WTC11 (cell line): ENCODE data around the gene LRIG3. TPM values are rescaled to one million over a fixed set of nuclear protein-coding genes. Genes with fewer than 3 reads are reported as not detected.

Source experiments
- ATAC-seq: fragments of 200-7000 bp; cut with Tn5 transposase; 2 replicates; pipeline ENCODE4 v1.10.0; 2021; ENCODE audit warnings: mild to moderate bottlenecking, moderate library complexity
- CTCF ChIA-PET: fragments of 300-600 bp; sonication (Branson Sonifier 250); formaldehyde crosslinking; loops from one replicate; lab custom pipeline; 2021; ENCODE audit warnings: antibody characterized with exemption; lab: Charles Lee
- POLR2A ChIA-PET: fragments of 350-600 bp; sonication (Branson Sonifier 250); formaldehyde crosslinking; loops from one replicate; lab custom pipeline; 2021; ENCODE audit warnings: antibody characterized with exemption; lab: Charles Lee
- DNase-seq: peaks from one replicate; pipeline ENCODE4 v3.0.0; 2021; ENCODE audit warnings: low spot score
- H3K27ac Mint-ChIP-seq: 2 replicates; pipeline ENCODE4 v1.8.0; 2021; ENCODE audit warnings: mixed read lengths
- H3K27me3 Mint-ChIP-seq: 2 replicates; pipeline ENCODE4 v1.8.0; 2021; ENCODE audit warnings: low read depth, mild to moderate bottlenecking, moderate library complexity, mixed read lengths
- H3K36me3 Mint-ChIP-seq: 2 replicates; pipeline ENCODE4 v1.8.0; 2021; ENCODE audit warnings: mixed read lengths
- H3K4me1 Mint-ChIP-seq: 2 replicates; pipeline ENCODE4 v1.8.0; 2022; ENCODE audit warnings: mixed read lengths
- H3K4me3 Mint-ChIP-seq: 2 replicates; pipeline ENCODE4 v1.8.0; 2021; ENCODE audit warnings: mild to moderate bottlenecking, moderate library complexity, mixed read lengths
- H3K9me3 Mint-ChIP-seq: 2 replicates; pipeline ENCODE4 v1.8.0; 2021; ENCODE audit warnings: mixed read lengths
- FOXJ3 ChIP-seq: sonication (generic); formaldehyde crosslinking; IDR thresholded peaks from 2 replicates; pipeline ENCODE4 v1.9.0; 2021; ENCODE audit warnings: missing genetic modification reagents, mild to moderate bottlenecking, borderline replicate concordance
- FOXK1 ChIP-seq: sonication (generic); formaldehyde crosslinking; IDR thresholded peaks from 2 replicates; pipeline ENCODE4 v1.8.0; 2022; ENCODE audit warnings: mild to moderate bottlenecking, moderate library complexity, missing genetic modification reagents
- GRHL2 ChIP-seq: fragments of 250-450 bp; sonication (Bioruptor Pico); IDR thresholded peaks from 2 replicates; pipeline ENCODE4 v1.8.0; 2022; ENCODE audit warnings: mild to moderate bottlenecking, moderate library complexity; ENCODE audit not compliant: insufficient replicate concordance, severe bottlenecking
- MYBL2 ChIP-seq: sonication (generic); formaldehyde crosslinking; IDR thresholded peaks from 2 replicates; pipeline ENCODE4 v1.8.1; 2023; ENCODE audit warnings: mild to moderate bottlenecking, moderate library complexity, missing genetic modification reagents
- NFE2L1 ChIP-seq: sonication (generic); formaldehyde crosslinking; IDR thresholded peaks from 2 replicates; pipeline ENCODE4 v1.8.1; 2023; ENCODE audit warnings: missing genetic modification reagents
- PRRX2 ChIP-seq: fragments of 250-450 bp; sonication (Bioruptor Pico); IDR thresholded peaks from 2 replicates; pipeline ENCODE4 v1.8.0; 2021; ENCODE audit warnings: mild to moderate bottlenecking
- SOX15 ChIP-seq: fragments of 250-450 bp; sonication (Bioruptor Pico); IDR thresholded peaks from 2 replicates; pipeline ENCODE4 v1.9.0; 2021; ENCODE audit warnings: mild to moderate bottlenecking
- SP1 ChIP-seq: sonication (generic); formaldehyde crosslinking; conservative IDR thresholded peaks from 2 replicates; pipeline ENCODE4 v1.8.1; 2022; ENCODE audit warnings: missing genetic modification reagents
- TCF7 ChIP-seq: sonication (generic); formaldehyde crosslinking; IDR thresholded peaks from 2 replicates; pipeline ENCODE4 v1.8.0; 2022; ENCODE audit warnings: mild to moderate bottlenecking, low read depth, missing genetic modification reagents, moderate library complexity
- ZNF138 ChIP-seq: sonication (generic); formaldehyde crosslinking; conservative IDR thresholded peaks from 2 replicates; pipeline ENCODE4 v1.8.1; 2022; ENCODE audit warnings: mild to moderate bottlenecking, moderate library complexity, missing genetic modification reagents
- ZNF219 ChIP-seq: sonication (generic); formaldehyde crosslinking; IDR thresholded peaks from 2 replicates; pipeline ENCODE4 v1.8.0; 2023; ENCODE audit warnings: missing genetic modification reagents, mild to moderate bottlenecking, borderline replicate concordance
- ZNF423 ChIP-seq: fragments of 250-450 bp; sonication (Bioruptor Pico); IDR thresholded peaks from 2 replicates; pipeline ENCODE4 v2.1.2; 2022; ENCODE audit warnings: mild to moderate bottlenecking, moderate library complexity
- total RNA-seq: library from RNA; stranded (reverse); gene quantifications from 3 replicates; pipeline ENCODE4 v1.2.3, GENCODE V29; 2021
- TF ChIP-seq, protein P1 (sequence below): fragments of 250-450 bp; sonication (Bioruptor Pico); conservative IDR thresholded peaks from 2 replicates; pipeline ENCODE4 v1.9.0; 2021; ENCODE audit warnings: mild to moderate bottlenecking
- TF ChIP-seq, protein P2 (sequence below): sonication (generic); formaldehyde crosslinking; IDR thresholded peaks from 2 replicates; pipeline ENCODE4 v1.8.1; 2023; ENCODE audit warnings: mild to moderate bottlenecking, missing genetic modification reagents, moderate library complexity
- TF ChIP-seq, protein P3 (sequence below): fragments of 250-450 bp; sonication (Bioruptor Pico); IDR thresholded peaks from 2 replicates; pipeline ENCODE4 v1.9.0; 2021; ENCODE audit warnings: moderate library complexity, mild to moderate bottlenecking, inconsistent platforms, borderline replicate concordance
- TF ChIP-seq, protein P4 (sequence below): sonication (generic); formaldehyde crosslinking; IDR thresholded peaks from 2 replicates; pipeline ENCODE4 v1.8.0; 2023; ENCODE audit warnings: missing genetic modification reagents
- TF ChIP-seq, protein P5 (sequence below): sonication (generic); formaldehyde crosslinking; IDR thresholded peaks from 2 replicates; pipeline ENCODE4 v1.8.0; 2022; ENCODE audit warnings: mild to moderate bottlenecking, missing genetic modification reagents
- TF ChIP-seq, protein P6 (sequence below): sonication (generic); formaldehyde crosslinking; conservative IDR thresholded peaks from 2 replicates; pipeline ENCODE4 v1.8.1; 2023; ENCODE audit warnings: mild to moderate bottlenecking, low read depth, missing genetic modification reagents, moderate library complexity
- TF ChIP-seq, protein P7 (sequence below): fragments of 200-600 bp; IDR thresholded peaks from 2 replicates; pipeline ENCODE4 v1.8.0; 2022; ENCODE audit warnings: antibody characterized with exemption
- TF ChIP-seq, protein P8 (sequence below): fragments of 250-450 bp; sonication (Bioruptor Pico); IDR thresholded peaks from 2 replicates; pipeline ENCODE4 v1.8.0; 2021; ENCODE audit warnings: mild to moderate bottlenecking
- TF ChIP-seq, protein P9 (sequence below): fragments of 250-450 bp; sonication (Bioruptor Pico); IDR thresholded peaks from 2 replicates; pipeline ENCODE4 v1.9.0; 2021; ENCODE audit warnings: mild to moderate bottlenecking

LRIG3 gene
- total RNA-seq, 1 experiment from 2014 or later: 13.0 TPM

GRCh38 chr12:58914457-58914856, 5.8 kb downstream of the LRIG3 start:
- DNase-seq (no peak), ATAC-seq (no peak)
- Mint-ChIP-seq H3K36me3 (peaks cover 16% of the 10 kb centered on the region), H3K4me3 (no peak overlapping the region), H3K27ac (no peak overlapping the region), H3K27me3 (peaks cover 12% of the 10 kb centered on the region), H3K4me1 (peaks cover 40% of the 10 kb centered on the region), H3K9me3 (no peaks in the 10 kb centered on the region)
- POLR2A ChIA-PET: no interaction called here
- CTCF ChIA-PET: no interaction called here
- TF ChIP-seq, protein P1, sequence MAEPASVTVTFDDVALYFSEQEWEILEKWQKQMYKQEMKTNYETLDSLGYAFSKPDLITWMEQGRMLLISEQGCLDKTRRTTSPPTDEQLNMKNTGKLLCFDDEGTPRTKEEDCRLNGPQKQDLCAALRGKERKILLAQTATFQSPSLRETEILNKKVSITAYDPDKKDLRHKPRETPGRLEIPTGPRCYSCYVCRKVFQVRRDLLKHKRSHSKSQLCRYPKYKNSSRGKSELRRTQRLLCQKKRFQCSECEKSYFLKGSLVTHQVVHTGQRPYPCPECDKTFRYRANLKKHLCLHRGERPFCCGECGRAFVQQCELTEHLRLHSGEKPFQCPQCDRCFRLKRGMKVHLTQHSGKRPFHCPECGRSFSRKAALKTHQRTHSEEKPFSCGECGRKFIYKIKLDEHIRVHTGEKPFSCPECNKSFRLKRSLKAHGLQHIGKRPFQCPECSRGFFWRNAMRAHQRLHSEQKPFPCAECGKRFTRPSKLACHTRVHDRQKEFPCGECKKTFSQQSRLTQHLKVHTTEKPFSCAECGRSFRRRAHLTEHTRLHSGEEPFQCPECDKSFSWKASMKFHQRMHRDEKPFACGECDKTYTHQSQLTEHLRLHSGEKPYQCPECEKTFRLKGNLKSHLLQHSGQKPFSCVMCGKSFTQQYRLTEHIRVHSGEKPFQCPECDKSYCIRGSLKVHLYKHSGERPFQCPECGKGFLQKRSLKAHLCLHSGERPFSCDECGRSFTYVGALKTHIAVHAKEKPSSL (CRISPR knock-in tag): no peak
- no peak for TF ChIP-seq SOX15 (CRISPR knock-in tag)
- TF ChIP-seq, protein P2, sequence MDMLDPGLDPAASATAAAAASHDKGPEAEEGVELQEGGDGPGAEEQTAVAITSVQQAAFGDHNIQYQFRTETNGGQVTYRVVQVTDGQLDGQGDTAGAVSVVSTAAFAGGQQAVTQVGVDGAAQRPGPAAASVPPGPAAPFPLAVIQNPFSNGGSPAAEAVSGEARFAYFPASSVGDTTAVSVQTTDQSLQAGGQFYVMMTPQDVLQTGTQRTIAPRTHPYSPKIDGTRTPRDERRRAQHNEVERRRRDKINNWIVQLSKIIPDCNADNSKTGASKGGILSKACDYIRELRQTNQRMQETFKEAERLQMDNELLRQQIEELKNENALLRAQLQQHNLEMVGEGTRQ: no peak
- no peak for TF ChIP-seq GRHL2 (CRISPR knock-in tag)
- TF ChIP-seq, protein P3, sequence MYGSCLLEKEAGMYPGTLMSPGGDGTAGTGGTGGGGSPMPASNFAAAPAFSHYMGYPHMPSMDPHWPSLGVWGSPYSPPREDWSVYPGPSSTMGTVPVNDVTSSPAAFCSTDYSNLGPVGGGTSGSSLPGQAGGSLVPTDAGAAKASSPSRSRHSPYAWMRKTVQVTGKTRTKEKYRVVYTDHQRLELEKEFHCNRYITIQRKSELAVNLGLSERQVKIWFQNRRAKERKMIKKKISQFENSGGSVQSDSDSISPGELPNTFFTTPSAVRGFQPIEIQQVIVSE: no peak
- TF ChIP-seq, protein P4, sequence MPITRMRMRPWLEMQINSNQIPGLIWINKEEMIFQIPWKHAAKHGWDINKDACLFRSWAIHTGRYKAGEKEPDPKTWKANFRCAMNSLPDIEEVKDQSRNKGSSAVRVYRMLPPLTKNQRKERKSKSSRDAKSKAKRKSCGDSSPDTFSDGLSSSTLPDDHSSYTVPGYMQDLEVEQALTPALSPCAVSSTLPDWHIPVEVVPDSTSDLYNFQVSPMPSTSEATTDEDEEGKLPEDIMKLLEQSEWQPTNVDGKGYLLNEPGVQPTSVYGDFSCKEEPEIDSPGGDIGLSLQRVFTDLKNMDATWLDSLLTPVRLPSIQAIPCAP (CRISPR knock-in tag): no peak
- TF ChIP-seq, protein P5, sequence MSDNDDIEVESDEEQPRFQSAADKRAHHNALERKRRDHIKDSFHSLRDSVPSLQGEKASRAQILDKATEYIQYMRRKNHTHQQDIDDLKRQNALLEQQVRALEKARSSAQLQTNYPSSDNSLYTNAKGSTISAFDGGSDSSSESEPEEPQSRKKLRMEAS: no peak
- TF ChIP-seq TCF7: no peak
- TF ChIP-seq, all 79 proteins: peak for 0

- ChIA-PET POLR2A (interaction anchor here (0.5 kb wide), 1 partner anchor 133 kb away, joined by 3 read pairs; no protein-coding TSS in a partner anchor), CTCF (no interaction called here)
- peaks cover 23% of the 10 kb centered on the region for H3K36me3 Mint-ChIP-seq
- peaks cover 8% of the 10 kb centered on the region for H3K4me1 Mint-ChIP-seq
- H3K9me3 Mint-ChIP-seq: peaks cover 7% of the 10 kb centered on the region; the same call in 1 of the 2 replicates
- DNase-seq: no peak
- TF ChIP-seq, protein P6, sequence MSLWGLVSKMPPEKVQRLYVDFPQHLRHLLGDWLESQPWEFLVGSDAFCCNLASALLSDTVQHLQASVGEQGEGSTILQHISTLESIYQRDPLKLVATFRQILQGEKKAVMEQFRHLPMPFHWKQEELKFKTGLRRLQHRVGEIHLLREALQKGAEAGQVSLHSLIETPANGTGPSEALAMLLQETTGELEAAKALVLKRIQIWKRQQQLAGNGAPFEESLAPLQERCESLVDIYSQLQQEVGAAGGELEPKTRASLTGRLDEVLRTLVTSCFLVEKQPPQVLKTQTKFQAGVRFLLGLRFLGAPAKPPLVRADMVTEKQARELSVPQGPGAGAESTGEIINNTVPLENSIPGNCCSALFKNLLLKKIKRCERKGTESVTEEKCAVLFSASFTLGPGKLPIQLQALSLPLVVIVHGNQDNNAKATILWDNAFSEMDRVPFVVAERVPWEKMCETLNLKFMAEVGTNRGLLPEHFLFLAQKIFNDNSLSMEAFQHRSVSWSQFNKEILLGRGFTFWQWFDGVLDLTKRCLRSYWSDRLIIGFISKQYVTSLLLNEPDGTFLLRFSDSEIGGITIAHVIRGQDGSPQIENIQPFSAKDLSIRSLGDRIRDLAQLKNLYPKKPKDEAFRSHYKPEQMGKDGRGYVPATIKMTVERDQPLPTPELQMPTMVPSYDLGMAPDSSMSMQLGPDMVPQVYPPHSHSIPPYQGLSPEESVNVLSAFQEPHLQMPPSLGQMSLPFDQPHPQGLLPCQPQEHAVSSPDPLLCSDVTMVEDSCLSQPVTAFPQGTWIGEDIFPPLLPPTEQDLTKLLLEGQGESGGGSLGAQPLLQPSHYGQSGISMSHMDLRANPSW (CRISPR knock-in tag): no peak
- TF ChIP-seq, protein P7, sequence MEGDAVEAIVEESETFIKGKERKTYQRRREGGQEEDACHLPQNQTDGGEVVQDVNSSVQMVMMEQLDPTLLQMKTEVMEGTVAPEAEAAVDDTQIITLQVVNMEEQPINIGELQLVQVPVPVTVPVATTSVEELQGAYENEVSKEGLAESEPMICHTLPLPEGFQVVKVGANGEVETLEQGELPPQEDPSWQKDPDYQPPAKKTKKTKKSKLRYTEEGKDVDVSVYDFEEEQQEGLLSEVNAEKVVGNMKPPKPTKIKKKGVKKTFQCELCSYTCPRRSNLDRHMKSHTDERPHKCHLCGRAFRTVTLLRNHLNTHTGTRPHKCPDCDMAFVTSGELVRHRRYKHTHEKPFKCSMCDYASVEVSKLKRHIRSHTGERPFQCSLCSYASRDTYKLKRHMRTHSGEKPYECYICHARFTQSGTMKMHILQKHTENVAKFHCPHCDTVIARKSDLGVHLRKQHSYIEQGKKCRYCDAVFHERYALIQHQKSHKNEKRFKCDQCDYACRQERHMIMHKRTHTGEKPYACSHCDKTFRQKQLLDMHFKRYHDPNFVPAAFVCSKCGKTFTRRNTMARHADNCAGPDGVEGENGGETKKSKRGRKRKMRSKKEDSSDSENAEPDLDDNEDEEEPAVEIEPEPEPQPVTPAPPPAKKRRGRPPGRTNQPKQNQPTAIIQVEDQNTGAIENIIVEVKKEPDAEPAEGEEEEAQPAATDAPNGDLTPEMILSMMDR: no peak
- TF ChIP-seq MYBL2 (no peak), GRHL2 (CRISPR knock-in tag) (no peak), FOXK1 (CRISPR knock-in tag) (no peak), PRRX2 (CRISPR knock-in tag) (no peak), NFE2L1 (CRISPR knock-in tag) (no peak), ZNF219 (CRISPR knock-in tag) (no peak), SP1 (no peak), ZNF423 (CRISPR knock-in tag) (no peak), ZNF138 (no peak), TCF7 (no peak), FOXJ3 (CRISPR knock-in tag) (no peak)
- TF ChIP-seq, protein P8, sequence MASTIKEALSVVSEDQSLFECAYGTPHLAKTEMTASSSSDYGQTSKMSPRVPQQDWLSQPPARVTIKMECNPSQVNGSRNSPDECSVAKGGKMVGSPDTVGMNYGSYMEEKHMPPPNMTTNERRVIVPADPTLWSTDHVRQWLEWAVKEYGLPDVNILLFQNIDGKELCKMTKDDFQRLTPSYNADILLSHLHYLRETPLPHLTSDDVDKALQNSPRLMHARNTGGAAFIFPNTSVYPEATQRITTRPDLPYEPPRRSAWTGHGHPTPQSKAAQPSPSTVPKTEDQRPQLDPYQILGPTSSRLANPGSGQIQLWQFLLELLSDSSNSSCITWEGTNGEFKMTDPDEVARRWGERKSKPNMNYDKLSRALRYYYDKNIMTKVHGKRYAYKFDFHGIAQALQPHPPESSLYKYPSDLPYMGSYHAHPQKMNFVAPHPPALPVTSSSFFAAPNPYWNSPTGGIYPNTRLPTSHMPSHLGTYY (CRISPR knock-in tag): no peak
- TF ChIP-seq, protein P9, sequence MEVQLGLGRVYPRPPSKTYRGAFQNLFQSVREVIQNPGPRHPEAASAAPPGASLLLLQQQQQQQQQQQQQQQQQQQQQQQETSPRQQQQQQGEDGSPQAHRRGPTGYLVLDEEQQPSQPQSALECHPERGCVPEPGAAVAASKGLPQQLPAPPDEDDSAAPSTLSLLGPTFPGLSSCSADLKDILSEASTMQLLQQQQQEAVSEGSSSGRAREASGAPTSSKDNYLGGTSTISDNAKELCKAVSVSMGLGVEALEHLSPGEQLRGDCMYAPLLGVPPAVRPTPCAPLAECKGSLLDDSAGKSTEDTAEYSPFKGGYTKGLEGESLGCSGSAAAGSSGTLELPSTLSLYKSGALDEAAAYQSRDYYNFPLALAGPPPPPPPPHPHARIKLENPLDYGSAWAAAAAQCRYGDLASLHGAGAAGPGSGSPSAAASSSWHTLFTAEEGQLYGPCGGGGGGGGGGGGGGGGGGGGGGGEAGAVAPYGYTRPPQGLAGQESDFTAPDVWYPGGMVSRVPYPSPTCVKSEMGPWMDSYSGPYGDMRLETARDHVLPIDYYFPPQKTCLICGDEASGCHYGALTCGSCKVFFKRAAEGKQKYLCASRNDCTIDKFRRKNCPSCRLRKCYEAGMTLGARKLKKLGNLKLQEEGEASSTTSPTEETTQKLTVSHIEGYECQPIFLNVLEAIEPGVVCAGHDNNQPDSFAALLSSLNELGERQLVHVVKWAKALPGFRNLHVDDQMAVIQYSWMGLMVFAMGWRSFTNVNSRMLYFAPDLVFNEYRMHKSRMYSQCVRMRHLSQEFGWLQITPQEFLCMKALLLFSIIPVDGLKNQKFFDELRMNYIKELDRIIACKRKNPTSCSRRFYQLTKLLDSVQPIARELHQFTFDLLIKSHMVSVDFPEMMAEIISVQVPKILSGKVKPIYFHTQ (CRISPR knock-in tag): no peak
- H3K27me3 Mint-ChIP-seq: no peaks in the 10 kb centered on the region; the same call in 1 of the 2 replicates
- H3K4me3 Mint-ChIP-seq: no peak overlapping the region
- no peak for ATAC-seq
- no peak overlapping the region for H3K27ac Mint-ChIP-seq
These were observed 12.9 kb downstream of the LRIG3 start for GRCh38 chr12:58907391-58907790.
